HS-5 (cell line): ENCODE results near the gene SIK2.
"Not testable (repeated sequence)": the region's sequence is repeated elsewhere in the genome, so short reads cannot be mapped to it uniquely, and the experiment has no call there.

Experiments used
- DNase-seq: peaks from one replicate; pipeline ENCODE4 v3.0.0-alpha.2; 2012; ENCODE audit warnings: low read depth

The SIK2 gene

GRCh38 chr11:111761036-111761435 is 158.8 kb downstream of the SIK2 start:
- DNase-seq, result no peak

- no peak for DNase-seq
These were observed 160.3 kb downstream of the SIK2 start for GRCh38 chr11:111762526-111762925.

GRCh38 chr11:111762981-111763643 is 160.9 kb downstream of the SIK2 start:
- no peak for DNase-seq

GRCh38 chr11:111764621-111765020 is 162.4 kb downstream of the SIK2 start:
- no peak for DNase-seq

GRCh38 chr11:111765320-111765983 is 163.2 kb downstream of the SIK2 start:
- DNase-seq, result no peak

- peak; percentile 61 for DNase-seq
These were observed 164.0 kb downstream of the SIK2 start, which contains the start of gene PPP2R1B for GRCh38 chr11:111765984-111766833. Gene PPP2R1B, minus strand, starts transcription at chr11:111766389. Its CDS starts 28 bp downstream, at chr11:111766361.

GRCh38 chr11:111766834-111767142 is 164.5 kb downstream of the SIK2 start:
- no peak for DNase-seq

- DNase-seq, result no peak
These were observed 168.4 kb downstream of the SIK2 start for GRCh38 chr11:111770581-111771134.

- not testable (repeated sequence) for DNase-seq
These were observed 169.0 kb downstream of the SIK2 start for GRCh38 chr11:111771205-111771604.

- DNase-seq, result no peak
These were observed 170.3 kb downstream of the SIK2 start for GRCh38 chr11:111772535-111772934.

- no peak for DNase-seq
These were observed 172.9 kb downstream of the SIK2 start for GRCh38 chr11:111774955-111775710.

GRCh38 chr11:111776398-111777093 is 174.3 kb downstream of the SIK2 start:
- DNase-seq, result no peak

GRCh38 chr11:111777094-111778046 is 175.1 kb downstream of the SIK2 start:
- peak; percentile 49 for DNase-seq

GRCh38 chr11:111778047-111778558 is 175.9 kb downstream of the SIK2 start:
- no peak for DNase-seq

GRCh38 chr11:111779118-111779517 is 176.9 kb downstream of the SIK2 start:
- DNase-seq, result no peak
